ENCODE measurements around the gene FNDC3A.

Gene FNDC3A

GRCh38 chr13:49225223-49226042 lies 249.7 kb downstream of the FNDC3A start:
- DNase-seq: no peak

- DNase-seq: no peak
These were observed 250.9 kb downstream of the FNDC3A start for GRCh38 chr13:49226613-49227012.

GRCh38 chr13:49234741-49235140 lies 259.0 kb downstream of the FNDC3A start:
- no peak for DNase-seq

DNA sequence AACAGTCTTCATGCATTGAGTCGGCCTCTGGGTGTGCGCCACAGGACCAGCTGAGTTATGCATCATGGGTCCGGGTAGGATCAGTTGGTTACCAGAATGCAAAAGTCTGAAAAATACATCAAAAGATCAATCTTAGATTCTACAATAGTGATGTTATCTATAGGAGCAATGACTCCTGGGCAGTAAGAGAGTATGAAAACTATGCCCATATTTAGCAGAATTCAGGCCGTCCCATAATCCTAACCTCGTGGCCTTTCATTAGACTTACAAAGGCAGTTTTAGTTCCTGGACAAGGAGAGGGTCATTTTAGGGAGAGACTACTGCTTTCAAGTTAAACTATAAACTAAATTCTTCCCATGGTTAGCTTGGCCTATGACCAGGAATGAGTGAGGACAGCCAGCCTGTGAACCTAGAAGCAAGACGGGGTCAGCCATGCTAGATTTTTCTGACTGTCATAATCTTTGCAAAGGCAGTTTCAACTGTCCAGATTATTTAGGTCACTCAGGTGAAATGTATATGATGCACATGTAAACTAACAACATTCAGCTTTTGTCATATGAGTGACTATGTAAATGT lies 260.2 kb downstream of the FNDC3A start:
- no peak for DNase-seq

GRCh38 chr13:49238621-49239020 lies 262.9 kb downstream of the FNDC3A start:
- DNase-seq: no peak

- DNase-seq: peak; percentile 19
These were observed 264.3 kb downstream of the FNDC3A start for GRCh38 chr13:49240017-49240416.

GRCh38 chr13:49241296-49241695 lies 265.6 kb downstream of the FNDC3A start:
- no peak for DNase-seq

DNA sequence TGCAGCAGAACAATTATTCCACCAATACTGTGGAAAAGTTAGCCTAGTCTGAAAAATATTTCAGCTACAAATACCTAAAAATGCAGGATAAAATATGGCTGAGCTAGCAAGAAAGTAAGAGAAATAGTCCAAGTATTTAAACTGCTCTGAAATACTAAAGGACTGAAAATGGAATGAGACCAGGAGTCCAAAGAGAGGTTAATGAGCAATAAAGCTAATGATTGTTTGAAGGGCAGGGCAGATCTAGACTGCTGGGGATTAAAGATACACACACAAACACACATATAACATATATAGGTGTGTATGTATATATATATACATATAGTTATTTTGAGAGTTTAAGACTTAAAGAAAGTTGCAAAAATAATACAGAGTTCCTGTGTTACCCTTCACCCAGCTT lies 269.4 kb downstream of the FNDC3A start:
- no peak for DNase-seq

DNA sequence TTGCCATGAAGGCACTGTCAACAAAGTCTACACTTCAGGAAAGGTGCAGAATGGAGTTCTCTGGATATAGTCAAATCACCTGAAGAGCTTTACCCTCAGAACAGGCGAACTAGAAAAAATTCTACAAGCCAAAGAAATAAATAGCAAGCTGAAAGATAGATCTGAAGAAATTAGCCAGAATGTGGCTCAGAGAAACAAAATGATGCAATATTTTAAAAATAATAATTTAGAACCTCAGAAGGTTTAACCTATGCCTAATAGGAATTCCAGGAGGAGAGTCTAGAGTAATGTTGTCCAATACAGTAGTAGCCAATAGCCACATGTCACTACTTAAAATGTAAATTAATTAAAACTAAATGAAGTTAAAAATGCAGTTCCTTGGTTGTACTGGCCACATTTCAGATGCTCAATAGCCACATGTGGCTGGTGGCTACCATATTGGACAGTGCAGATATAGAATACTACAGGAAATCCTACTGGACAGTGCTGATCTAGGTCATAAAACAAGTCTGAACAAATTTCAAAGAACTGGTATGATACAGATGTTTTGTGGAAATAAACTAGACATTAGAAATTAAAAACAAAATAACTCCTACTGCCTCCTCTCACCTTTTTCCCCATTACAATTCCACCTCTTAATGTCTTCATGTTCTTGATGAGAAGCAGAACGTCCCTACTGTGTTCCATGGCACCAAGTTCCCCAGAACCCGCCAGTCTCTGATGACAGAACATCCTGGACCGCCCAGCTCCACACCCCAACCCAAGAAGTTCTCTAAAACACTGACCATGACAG lies 271.3 kb downstream of the FNDC3A start:
- no peak for DNase-seq

DNA sequence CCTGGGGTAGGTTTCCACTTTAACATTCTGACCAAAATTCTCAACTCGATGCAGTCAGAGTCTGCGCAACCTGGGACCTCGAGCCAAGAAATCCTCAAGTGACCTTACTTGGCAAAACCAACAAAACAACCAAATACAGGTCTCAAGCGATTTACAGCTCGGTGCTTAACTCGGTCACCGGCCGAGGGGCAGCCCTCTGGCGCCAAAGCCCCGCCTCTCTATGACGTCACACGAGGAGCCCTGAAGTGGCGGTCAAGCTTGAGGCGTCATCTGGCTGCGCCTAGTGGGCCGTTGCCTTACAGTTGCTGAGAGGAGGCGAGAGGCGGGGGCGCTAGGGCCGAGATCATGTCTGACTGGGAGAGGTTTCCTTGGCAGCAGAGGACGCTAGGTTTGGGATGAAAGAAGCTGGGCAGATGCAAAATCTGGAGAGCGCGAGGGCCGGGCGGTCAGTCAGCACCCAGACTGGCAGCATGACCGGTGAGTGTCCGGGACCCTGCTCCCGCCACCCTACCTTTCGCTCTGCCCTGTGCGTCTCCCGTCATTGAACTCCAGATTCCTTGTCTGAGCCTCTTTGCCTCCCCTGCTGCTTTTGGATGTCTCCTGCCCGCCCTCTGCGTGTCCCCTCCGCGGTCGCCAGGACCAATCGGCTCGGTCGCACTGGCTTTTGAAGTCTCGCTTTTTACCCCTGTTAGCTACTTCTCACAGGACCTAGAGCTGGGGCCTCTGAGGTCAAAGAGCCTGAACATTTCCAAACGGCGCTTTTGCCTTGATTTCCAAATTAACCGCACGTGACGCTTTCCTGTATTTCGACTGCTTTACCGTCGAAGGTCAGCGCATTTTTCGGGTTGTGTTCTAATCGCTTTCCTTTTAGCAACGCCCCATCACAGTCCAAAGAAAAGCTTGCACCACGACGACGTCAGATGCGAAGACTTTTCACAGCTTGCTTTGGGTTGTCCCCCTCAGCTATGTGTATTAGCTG lies 272.2 kb downstream of the FNDC3A start, which contains the start of gene CDADC1:
Gene CDADC1, plus strand, starts transcription at position 283 of the 979 bp plus-strand sequence. Its CDS starts 113 bp downstream, at position 396.
- peak; percentile 93 for DNase-seq

- no peak for DNase-seq
These were observed 272.9 kb downstream of the FNDC3A start for GRCh38 chr13:49248622-49249002.

GRCh38 chr13:49251326-49251725 lies 275.6 kb downstream of the FNDC3A start:
- DNase-seq: no peak

- DNase-seq: no peak
These were observed 277.6 kb downstream of the FNDC3A start for GRCh38 chr13:49253310-49253709.

DNA sequence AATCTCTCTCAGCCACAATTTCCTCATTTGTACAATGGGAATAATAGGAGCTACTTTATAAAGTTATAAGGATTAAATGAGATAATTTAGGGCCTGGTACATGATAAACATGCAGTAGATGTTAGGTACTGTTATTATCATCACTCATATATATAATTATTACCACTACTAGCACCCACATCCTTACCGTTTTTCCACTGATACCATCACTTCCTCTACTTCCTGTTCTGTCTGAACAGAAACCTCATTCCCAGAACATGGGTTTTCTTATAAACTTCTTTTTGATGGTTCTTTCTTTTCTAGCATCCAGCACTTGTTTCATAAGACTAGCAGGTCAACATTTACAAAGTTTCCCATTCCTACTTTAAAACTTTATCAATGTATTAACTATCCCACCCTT lies 278.3 kb downstream of the FNDC3A start:
- DNase-seq: no peak

GRCh38 chr13:49256841-49257240 lies 281.1 kb downstream of the FNDC3A start:
- DNase-seq: no peak

- no peak for DNase-seq
These were observed 282.5 kb downstream of the FNDC3A start for GRCh38 chr13:49258089-49258796.
